ENCODE results near the gene HDAC1.

The HDAC1 gene

GRCh38 chr1:32373996-32374592, 82.2 kb downstream of the HDAC1 start:
- no peak for DNase-seq (ENCODE audit: low read depth in 2 of 2)

- DNase-seq (ENCODE audit: low read depth in 2 of 2), result no peak
Observed at GRCh38 chr1:32376199-32376598, 84.3 kb downstream of the HDAC1 start.

- no peak for DNase-seq (ENCODE audit: low read depth in 2 of 2)
Observed at GRCh38 chr1:32377541-32378220, 85.8 kb downstream of the HDAC1 start.

GRCh38 chr1:32380057-32380456, 88.2 kb downstream of the HDAC1 start:
- no peak for DNase-seq (ENCODE audit: low read depth in 2 of 2)

All from fibroblast of skin of left quadriceps (primary cell).